ENCODE results near the gene CDC5L.

Gene CDC5L

GRCh38 chr6:44373787-44374186, 13.7 kb upstream of the CDC5L start:
- DNase-seq (ENCODE audit: low read depth) = no peak

DNA sequence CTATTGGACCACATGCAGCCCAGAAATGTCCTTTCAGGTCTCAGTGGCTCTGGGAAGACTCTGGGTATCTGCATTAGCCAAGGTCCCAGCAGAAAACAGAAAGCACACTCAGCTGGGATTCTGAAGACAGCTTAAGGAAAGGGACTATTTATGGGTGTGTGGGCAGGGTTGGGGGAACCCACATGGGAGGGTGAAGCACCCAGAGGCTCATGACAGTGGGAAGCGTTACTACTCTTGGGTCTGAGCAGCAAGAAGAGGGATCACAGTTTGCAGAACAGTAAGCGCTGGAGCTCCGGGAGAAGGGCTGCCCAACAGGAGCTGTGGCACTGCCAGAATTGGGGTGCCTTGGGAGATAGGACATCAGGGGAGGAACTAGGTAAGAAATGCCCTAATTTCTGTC, 12.4 kb upstream of the CDC5L start:
- DNase-seq (ENCODE audit: low read depth) = no peak

GRCh38 chr6:44377484-44377883, 10.0 kb upstream of the CDC5L start:
- no peak for DNase-seq (ENCODE audit: low read depth)

DNA sequence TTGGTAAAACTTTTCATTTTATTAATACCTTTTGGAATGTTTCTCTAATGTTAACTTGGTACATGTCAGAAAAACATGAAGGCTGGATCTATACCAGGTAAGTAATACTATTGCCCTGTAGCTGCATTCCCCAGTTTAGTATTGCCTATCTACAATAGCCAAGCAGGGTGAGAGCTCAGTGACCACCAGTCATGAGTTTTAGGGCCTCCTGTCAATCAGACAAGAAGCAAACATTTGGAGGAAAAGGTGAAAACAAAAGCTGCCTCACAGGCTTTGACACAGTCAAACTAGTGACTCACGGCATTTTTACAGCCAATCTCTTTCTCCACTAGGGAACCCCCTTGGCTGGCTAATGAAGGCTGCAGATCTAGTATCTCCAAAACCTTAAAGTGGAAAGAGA, 9.5 kb upstream of the CDC5L start:
- no peak for DNase-seq (ENCODE audit: low read depth)

DNA sequence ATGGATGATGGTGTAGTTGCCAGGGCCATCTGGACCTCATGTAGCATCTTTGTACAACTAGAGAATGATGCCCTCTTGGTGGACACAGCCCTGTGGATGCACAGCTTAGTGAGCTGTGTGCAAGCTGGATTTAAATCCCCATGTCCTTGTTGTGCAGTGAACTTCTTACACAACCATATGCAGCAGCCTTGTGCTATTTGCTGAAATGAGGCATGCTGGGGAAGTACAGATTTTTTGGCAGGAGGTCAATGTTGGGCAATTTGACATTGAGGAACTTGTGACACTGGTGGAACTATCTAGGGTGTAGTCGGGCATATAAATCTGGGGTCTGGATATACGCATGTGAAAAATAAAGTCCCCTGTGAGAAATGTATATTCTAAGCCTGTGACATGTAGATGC, 5.8 kb upstream of the CDC5L start:
- DNase-seq (ENCODE audit: low read depth) = no peak

GRCh38 chr6:44386364-44386928, 1.1 kb upstream of the CDC5L start:
- DNase-seq (ENCODE audit: low read depth) = no peak

- DNase-seq (ENCODE audit: low read depth) = no peak
Measured at GRCh38 chr6:44386929-44387345, 569 bp upstream of the CDC5L start.

- no peak for DNase-seq (ENCODE audit: low read depth)
Measured at GRCh38 chr6:44388135-44388487, 605 bp downstream of the CDC5L start.

DNA sequence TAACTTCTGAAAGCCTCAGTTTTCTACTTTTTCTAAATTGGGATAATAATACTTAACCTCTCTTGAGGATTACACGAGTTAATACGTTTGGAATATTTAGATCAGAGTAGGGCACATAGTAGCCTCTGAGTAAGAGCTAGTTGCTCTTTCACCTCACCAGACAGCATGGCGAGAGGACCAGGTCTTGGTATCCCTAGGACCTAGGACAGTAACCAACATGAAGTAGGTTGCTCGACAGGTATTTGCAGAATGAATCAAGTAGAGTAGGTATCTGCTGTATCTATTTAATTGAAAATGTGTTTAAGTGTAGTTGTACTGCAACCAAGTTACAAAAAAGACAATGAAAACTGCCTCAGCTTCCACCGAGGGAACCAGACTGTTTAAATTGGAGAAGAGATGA, 1.4 kb downstream of the CDC5L start:
- DNase-seq (ENCODE audit: low read depth) = no peak

GRCh38 chr6:44390158-44390683, 2.7 kb downstream of the CDC5L start:
- DNase-seq (ENCODE audit: low read depth) = no peak

DNA sequence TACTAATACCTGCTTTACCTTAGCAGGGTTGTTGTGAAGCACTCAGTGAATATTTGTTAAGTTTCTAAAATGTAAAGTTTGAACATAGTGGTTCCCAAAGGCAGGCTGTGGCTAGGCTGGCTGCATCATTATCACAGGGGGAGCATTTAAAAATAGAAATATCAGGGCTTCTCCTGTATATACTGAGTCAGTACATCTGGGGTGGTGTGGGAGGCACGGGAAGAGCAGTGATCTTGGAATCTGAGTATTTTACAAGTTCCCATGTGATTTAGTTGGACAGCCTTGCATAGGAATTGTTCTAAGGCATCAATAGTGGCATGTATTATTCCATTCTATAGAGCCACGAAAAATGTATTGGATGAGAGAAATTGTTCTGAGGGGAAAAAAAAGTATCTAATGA, 8.0 kb downstream of the CDC5L start:
- DNase-seq (ENCODE audit: low read depth) = no peak

- DNase-seq (ENCODE audit: low read depth) = no peak
Measured at GRCh38 chr6:44396968-44397367, 9.5 kb downstream of the CDC5L start.

DNA sequence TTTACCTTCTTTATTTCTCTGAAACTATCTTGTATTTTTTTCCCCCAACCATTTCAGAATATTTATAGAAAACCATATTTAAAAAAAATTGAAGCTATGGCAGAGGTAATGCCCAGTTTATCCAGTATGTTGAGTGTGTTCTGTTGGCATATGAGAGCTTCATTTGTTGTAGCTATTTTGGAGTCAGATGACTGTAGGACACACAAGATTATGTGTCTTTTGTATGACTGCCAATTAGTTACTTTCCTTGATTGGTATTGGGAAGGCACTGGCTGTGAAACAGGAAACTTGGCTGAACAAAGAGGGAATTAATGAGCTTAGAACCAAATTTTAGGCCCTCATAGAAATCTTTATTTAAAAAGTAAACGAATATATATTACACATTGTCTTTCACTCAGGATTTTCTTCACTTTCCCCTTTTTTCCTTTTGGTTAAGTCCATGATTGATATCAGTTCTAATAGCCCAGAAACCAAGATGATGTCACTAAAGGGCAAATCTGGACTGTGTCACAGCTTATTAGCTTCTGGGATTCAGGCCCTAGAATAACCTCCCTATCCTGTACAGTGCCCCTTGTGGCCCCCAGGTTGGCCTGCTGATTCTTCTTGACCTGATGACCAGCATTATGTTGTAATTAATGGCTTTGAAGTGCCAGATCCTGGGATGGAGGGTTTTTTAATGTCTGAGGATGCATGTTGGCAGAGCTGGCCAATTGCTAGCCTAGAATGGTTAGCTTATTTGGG, 10.1 kb downstream of the CDC5L start:
- DNase-seq (ENCODE audit: low read depth) = no peak

DNA sequence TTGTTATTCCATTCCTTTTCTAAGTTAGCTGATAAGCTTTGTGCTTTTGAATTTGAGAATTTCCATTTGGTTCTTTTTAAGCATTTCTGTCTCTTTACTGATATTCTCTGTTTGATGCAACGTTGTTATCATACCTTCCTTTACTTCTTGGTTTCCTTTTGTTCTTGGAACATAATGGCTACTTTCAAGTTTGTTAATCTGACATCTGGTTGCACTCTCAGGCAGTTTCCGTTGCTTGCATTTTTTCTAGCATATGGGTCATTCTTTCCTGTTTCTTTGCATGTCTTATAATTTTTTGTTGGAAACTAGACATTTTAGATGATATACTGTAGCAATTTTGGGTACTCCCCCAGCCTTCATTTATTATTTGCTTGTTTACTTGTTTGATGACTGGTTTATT, 12.5 kb downstream of the CDC5L start:
- DNase-seq (ENCODE audit: low read depth) = no peak

- no peak for DNase-seq (ENCODE audit: low read depth)
Measured at GRCh38 chr6:44400572-44400971, 13.1 kb downstream of the CDC5L start.

- DNase-seq (ENCODE audit: low read depth) = no peak
Measured at GRCh38 chr6:44401138-44401537, 13.6 kb downstream of the CDC5L start.

DNA sequence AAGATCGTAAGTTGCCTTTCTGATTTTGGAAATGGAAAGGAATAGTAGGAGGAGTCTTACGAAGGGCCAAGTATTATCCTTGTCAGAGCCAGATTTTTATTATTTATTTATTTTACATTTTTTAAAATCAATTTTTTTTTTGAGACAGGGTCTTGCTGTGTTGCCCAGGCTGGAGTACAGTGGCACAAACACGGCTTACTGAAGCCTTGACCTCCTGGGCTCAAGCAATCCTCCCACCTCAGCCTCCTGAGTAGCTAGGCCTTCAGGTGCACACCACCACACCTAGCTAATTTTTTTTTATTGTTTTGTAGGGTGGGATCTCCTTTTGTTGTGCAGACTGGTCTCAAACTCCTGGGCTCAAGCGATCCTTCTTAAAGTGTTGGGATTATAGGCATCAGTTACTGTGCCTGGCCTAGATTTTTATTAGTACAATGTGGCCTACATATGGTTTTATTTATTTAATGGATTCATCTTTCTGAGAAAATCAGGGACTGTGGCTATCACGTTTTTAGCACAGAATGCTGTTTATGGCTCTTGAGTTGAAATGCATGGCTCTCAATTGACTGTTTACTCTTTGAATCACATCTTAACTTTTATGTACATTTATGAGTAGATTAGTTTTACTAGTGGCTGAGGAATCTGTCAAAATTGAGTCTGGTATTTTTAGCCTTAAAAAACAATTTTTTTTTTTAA, 16.7 kb downstream of the CDC5L start:
- DNase-seq (ENCODE audit: low read depth) = no peak

DNA sequence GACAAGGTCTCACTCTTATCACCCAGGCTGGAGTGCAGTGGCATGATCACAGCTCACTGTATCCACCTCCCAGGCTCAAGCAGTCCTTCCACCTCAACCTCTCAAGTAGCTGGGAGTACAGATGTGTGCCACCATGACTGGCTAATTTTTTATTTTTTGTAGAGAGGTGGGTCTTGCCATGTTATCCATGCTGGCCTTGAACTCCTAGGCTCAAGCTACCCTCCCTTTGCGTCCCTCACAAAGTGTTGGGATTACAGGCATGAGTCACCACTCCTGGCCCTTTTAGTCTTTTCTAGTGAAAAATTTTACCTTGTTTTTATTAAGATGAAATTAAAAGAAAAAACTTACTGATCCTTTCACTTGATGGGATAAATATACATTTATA, 17.2 kb downstream of the CDC5L start:
- DNase-seq (ENCODE audit: low read depth) = no peak

DNA sequence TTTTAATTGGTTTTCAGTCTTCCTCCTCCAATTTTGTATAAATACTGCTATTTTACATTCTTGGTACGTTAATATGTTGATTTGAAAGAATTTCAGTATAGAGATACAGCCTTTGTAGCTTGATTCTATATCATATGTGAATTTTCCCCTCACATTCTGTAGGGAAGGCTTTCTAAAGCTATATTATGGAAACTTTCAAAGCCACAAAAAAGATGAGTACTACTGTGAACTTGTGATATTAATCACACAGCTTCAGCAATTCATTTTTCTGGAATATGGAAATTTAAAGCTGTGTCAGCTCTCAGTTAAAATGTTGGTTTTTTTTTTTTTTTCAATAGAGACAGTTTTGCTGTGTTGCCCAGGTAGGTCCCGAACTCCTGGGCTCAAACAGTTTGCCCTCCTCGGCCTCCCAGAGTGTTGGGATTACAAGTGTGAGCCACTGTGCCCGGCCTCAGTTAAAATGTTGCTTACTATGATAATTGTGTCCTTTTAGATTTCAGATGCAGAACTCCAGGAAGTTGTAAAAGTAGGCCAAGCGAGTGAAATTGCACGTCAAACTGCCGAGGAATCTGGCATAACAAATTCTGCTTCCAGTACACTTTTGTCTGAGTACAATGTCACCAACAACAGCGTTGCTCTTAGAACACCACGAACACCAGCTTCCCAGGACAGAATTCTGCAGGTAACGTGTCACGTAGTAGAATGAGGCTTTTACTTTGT, 20.6 kb downstream of the CDC5L start:
- no peak for DNase-seq (ENCODE audit: low read depth)

DNA sequence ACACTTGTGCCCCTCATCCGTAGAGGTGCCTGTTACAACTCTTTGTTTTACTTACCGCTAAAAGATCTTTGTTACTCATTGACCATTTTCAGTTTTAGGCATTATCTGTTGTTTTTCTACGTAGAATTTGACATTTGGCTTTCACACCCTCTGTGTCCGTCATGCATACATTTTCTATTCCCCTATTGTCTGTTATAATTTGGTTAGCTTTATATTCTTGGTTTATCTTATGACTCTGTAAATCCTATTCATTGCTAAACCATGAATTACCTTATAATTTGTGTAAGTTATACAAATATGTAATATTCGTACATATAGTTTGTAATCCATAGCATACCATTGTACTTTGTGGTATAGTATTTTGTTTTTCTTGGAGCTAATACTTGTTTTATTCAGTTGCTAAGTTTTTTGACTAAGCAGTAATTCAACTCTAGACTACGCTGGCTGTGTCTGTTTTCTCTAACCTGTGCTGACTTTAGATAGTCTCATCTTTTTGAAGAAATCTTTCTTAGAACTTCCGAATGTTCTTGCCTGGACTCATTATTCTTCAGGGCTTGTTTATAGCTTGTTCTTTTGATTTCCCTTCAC, 21.8 kb downstream of the CDC5L start:
- DNase-seq (ENCODE audit: low read depth) = no peak

GRCh38 chr6:44410363-44410762, 22.9 kb downstream of the CDC5L start:
- DNase-seq (ENCODE audit: low read depth) = no peak

DNA sequence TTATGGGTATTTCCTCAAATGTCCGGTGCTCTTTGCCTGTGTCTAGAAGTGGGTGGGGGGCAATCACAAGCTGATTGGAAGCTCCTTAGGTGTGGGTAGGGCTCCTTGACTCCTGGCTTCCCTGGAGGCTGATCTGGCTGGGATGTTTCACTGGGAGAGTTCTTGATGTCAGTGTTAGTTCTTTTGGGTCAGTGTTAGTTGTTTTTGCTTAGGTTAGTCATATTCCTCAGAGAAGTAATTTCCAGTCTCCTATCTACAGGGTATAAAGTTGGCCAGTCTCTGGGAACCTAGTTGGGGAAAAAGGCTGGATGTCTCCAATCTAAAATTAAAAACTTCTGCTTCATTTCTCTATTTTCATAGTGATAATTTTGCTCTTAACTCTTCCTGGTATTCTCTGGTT, 23.6 kb downstream of the CDC5L start:
- DNase-seq (ENCODE audit: low read depth) = no peak

Measured in activated gamma-delta T cell treated with anti-CD3 and anti-CD28 coated beads, Interleukin-2, amount 50 U/mL, for 16 hours (primary cell).